ENCODE results near the gene LCN1.

LCN1 gene

GRCh38 chr9:135492886-135493669, 28.2 kb upstream of the LCN1 start:
- no peaks in the 10 kb centered on the region for H3K9me2 ChIP-seq (replicated peaks; ENCODE audit: insufficient read depth, low read length)
- TF ChIP-seq CTCF (IDR thresholded peaks at IDR 0.05; ENCODE audit: insufficient read depth, low read length, poor library complexity, severe bottlenecking) (no peak), EZH2phosphoT487 (conservative IDR thresholded peaks at IDR 0.05; ENCODE audit: low read length) (no peak)
- no peak overlapping the region for H3K4me2 ChIP-seq (ENCODE audit: low read depth, low read length, poor library complexity, severe bottlenecking)
- H3K36me3 ChIP-seq (ENCODE audit: low read length) = no peaks in the 10 kb centered on the region
- H2AFZ ChIP-seq (ENCODE audit: low read depth, low read length, severe bottlenecking) = no peak overlapping the region
- H3K27me3 ChIP-seq (ENCODE audit: low read length) = no peaks in the 10 kb centered on the region
- no peaks in the 10 kb centered on the region for H3K9me3 ChIP-seq (ENCODE audit: insufficient read depth, low read length)
- H3K4me3 ChIP-seq (ENCODE audit: insufficient read depth, low read length, poor library complexity, severe bottlenecking) = no peak overlapping the region
- no peaks in the 10 kb centered on the region for H3K79me2 ChIP-seq (ENCODE audit: insufficient read depth, low read length)
- no peaks in the 10 kb centered on the region for H4K20me1 ChIP-seq (ENCODE audit: low read depth, low read length)
- no peak overlapping the region for H3K27ac ChIP-seq (ENCODE audit: low read depth, low read length)
- no peak overlapping the region for H3K9ac ChIP-seq (ENCODE audit: low read length)
- H3F3A ChIP-seq (ENCODE audit: insufficient read depth) = no peaks in the 10 kb centered on the region

- Histone ChIP-seq H3K9me2 (replicated peaks; ENCODE audit: insufficient read depth, low read length) (no peaks in the 10 kb centered on the region), H3K9me3 (ENCODE audit: insufficient read depth, low read length) (no peaks in the 10 kb centered on the region), H3F3A (ENCODE audit: insufficient read depth) (no peaks in the 10 kb centered on the region), H3K36me3 (ENCODE audit: low read length) (no peaks in the 10 kb centered on the region), H2AFZ (ENCODE audit: low read depth, low read length, severe bottlenecking) (no peak overlapping the region), H4K20me1 (ENCODE audit: low read depth, low read length) (no peaks in the 10 kb centered on the region), H3K4me2 (ENCODE audit: low read depth, low read length, poor library complexity, severe bottlenecking) (no peak overlapping the region), H3K4me3 (ENCODE audit: insufficient read depth, low read length, poor library complexity, severe bottlenecking) (no peak overlapping the region), H3K27ac (ENCODE audit: low read depth, low read length) (no peak overlapping the region), H3K79me2 (ENCODE audit: insufficient read depth, low read length) (no peaks in the 10 kb centered on the region), H3K27me3 (ENCODE audit: low read length) (no peaks in the 10 kb centered on the region), H3K9ac (ENCODE audit: low read length) (no peak overlapping the region)
- no peak for TF ChIP-seq CTCF (IDR thresholded peaks at IDR 0.05; ENCODE audit: insufficient read depth, low read length, poor library complexity, severe bottlenecking)
- no peak for TF ChIP-seq EZH2phosphoT487 (conservative IDR thresholded peaks at IDR 0.05; ENCODE audit: low read length)
These were observed 26.3 kb upstream of the LCN1 start for GRCh38 chr9:135494791-135495559.

DNA sequence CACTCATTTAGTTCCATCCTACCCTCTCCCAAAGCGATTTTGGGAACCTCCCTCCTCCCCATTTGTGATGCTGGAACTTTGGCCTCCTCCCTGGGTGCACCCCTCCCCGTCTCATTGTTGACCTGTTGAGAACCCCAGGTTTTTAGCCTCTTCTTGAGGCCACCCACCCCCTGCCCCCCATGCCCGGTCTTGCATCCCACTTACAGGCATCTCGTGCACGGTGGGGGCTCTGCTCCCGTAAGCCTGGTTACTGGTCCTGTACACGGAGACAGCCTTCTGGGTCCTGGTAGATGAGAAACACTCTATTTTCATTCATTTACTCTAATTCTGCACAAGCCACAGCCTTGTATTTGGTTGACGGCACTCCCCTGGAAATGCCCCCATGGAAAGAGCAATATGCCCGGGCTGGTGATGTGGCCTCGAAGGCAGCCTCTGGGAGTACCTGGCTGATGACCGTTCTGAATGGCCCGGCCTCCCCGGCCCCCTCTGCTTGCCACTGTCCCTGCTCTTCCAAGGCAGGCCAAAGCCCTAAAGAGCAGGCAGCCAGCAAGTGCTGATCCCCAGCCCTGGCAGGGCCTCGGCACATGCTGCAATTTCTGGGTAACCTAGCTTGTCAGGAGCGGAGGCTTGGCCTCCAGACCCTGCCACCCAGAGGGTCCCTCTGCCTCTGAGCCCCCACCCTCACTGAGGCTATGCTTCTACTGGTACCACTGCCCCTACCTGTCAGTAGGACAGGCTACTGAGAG, 22.7 kb upstream of the LCN1 start:
- H3F3A ChIP-seq (ENCODE audit: insufficient read depth) = no peaks in the 10 kb centered on the region
- no peak overlapping the region for H3K4me2 ChIP-seq (ENCODE audit: low read depth, low read length, poor library complexity, severe bottlenecking)
- H3K9ac ChIP-seq (ENCODE audit: low read length) = no peak overlapping the region
- no peaks in the 10 kb centered on the region for H3K9me2 ChIP-seq (replicated peaks; ENCODE audit: insufficient read depth, low read length)
- no peak for TF ChIP-seq EZH2phosphoT487 (conservative IDR thresholded peaks at IDR 0.05; ENCODE audit: low read length)
- no peak for TF ChIP-seq CTCF (IDR thresholded peaks at IDR 0.05; ENCODE audit: insufficient read depth, low read length, poor library complexity, severe bottlenecking)
- H3K9me3 ChIP-seq (ENCODE audit: insufficient read depth, low read length) = no peaks in the 10 kb centered on the region
- no peaks in the 10 kb centered on the region for H3K27me3 ChIP-seq (ENCODE audit: low read length)
- H3K79me2 ChIP-seq (ENCODE audit: insufficient read depth, low read length) = peaks cover 20% of the 10 kb centered on the region
- no peaks in the 10 kb centered on the region for H3K36me3 ChIP-seq (ENCODE audit: low read length)
- H3K4me3 ChIP-seq (ENCODE audit: insufficient read depth, low read length, poor library complexity, severe bottlenecking) = no peak overlapping the region
- no peaks in the 10 kb centered on the region; the same call in 1 of the 2 replicates for H4K20me1 ChIP-seq (ENCODE audit: low read depth, low read length)
- H3K27ac ChIP-seq (ENCODE audit: low read depth, low read length) = no peak overlapping the region
- H2AFZ ChIP-seq (ENCODE audit: low read depth, low read length, severe bottlenecking) = no peak overlapping the region

Data from SU-DHL-6 (cell line).